GM12878 (cell line): ENCODE data around the gene TNFSF15. TPM values are rescaled to one million over a fixed set of nuclear protein-coding genes. Genes with fewer than 3 reads are reported as not detected.

ENCODE experiments used
- BHLHE40 ChIP-seq, 2 experiments: fragments of 450-650 bp in 1 of 2; IDR thresholded peaks; 2 replicates each; pipeline ENCODE4 v1.6.1; 2011 to 2017; ENCODE audit warnings: low read depth in 2 of 2, borderline replicate concordance in 1 of 2, improper control_type of control experiment in 1 of 2, low read length in 1 of 2, mild to moderate bottlenecking in 1 of 2
- CHD2 ChIP-seq: IDR thresholded peaks from 2 replicates; pipeline ENCODE4 v1.6.1; 2011; ENCODE audit warnings: low read depth, low read length, improper control_type of control experiment, borderline replicate concordance
- ESRRA ChIP-seq: IDR thresholded peaks from 2 replicates; pipeline ENCODE4 v1.6.1; 2012; ENCODE audit warnings: mild to moderate bottlenecking, low read length, improper control_type of control experiment
- IRF4 ChIP-seq: IDR thresholded peaks from 2 replicates; pipeline ENCODE4 v1.6.1; 2011; ENCODE audit warnings: low read depth, low read length
- NKRF ChIP-seq: fragments of 450-650 bp; conservative IDR thresholded peaks from 2 replicates; pipeline ENCODE4 v1.6.1; 2017; ENCODE audit warnings: mild to moderate bottlenecking, moderate library complexity
- POLR2A ChIP-seq: IDR thresholded peaks from 2 replicates; pipeline ENCODE4 v1.6.1; 2011; ENCODE audit warnings: low read depth, mild to moderate bottlenecking, low read length
- REST ChIP-seq: IDR thresholded peaks from 2 replicates; pipeline ENCODE4 v1.6.1; 2012; ENCODE audit warnings: mild to moderate bottlenecking, low read depth, low read length
- ZBTB11 ChIP-seq: fragments of 450-650 bp; formaldehyde crosslinking; IDR thresholded peaks from 2 replicates; pipeline ENCODE4 v1.5.0; 2022; ENCODE audit warnings: mild to moderate bottlenecking, missing genetic modification characterization
- ZNF217 ChIP-seq: fragments of 450-650 bp; IDR thresholded peaks from 2 replicates; pipeline ENCODE4 v1.6.1; 2017; ENCODE audit warnings: antibody characterized with exemption, mild to moderate bottlenecking
- polyA plus RNA-seq, 11 experiments: library from polyadenylated mRNA; depleted of rRNA in 4 of 11; unstranded in 6 of 11; stranded (reverse) in 5 of 11; fragments of >200 nt; fragmentation: Nextera tagmentation in 4 of 11; fragmentation: Illumina TruSeq in 1 of 11; extraction: Ambion mirVana in 4 of 11; extraction: Trizol in 1 of 11; gene quantifications; 1 replicate in 1 of 11; 2 replicates in 10 of 11; pipeline versions ENCODE4 v1.2.1 to v1.2.3, GENCODE V29; 2011 to 2016; ENCODE audit warnings: inconsistent platforms in 2 of 11, missing spikeins in 2 of 11, low read depth in 1 of 11
- total RNA-seq, 4 experiments: library from RNA; depleted of rRNA in 3 of 4; stranded (reverse); fragments of >200 nt in 3 of 4; fragmentation: Illumina TruSeq in 1 of 4; extraction: Trizol in 1 of 4; gene quantifications; 2 replicates each; pipeline versions ENCODE4 v1.2.1 to v1.2.3, GENCODE V29; 2013 to 2021
- TF ChIP-seq, protein P1 (sequence below): fragments of 450-650 bp; IDR thresholded peaks from 2 replicates; pipeline ENCODE4 v1.6.1; 2017; ENCODE audit warnings: mild to moderate bottlenecking, low read depth, inconsistent platforms; ENCODE audit not compliant: poor library complexity, severe bottlenecking

Gene TNFSF15
- total and polyA plus RNA-seq, 10 of the 15 experiments (the other 5 are each of a cell fraction or from before 2014, with no cell fraction given), result 0.03 TPM; not detected in 9

GRCh38 chr9:114824110-114824509 is 18.3 kb upstream of the TNFSF15 start (continued):
- no peak for TF ChIP-seq ZBTB11 (CRISPR knock-in tag)
- TF ChIP-seq BHLHE40 (IDR thresholded peaks at IDR 0.05; ENCODE audit: borderline replicate concordance in 1 of 2, low read depth in 2 of 2, low read length in 1 of 2), result no peak
- TF ChIP-seq CHD2, result no peak
- no peak for TF ChIP-seq POLR2A
- no peak for TF ChIP-seq REST
- TF ChIP-seq, protein P1, sequence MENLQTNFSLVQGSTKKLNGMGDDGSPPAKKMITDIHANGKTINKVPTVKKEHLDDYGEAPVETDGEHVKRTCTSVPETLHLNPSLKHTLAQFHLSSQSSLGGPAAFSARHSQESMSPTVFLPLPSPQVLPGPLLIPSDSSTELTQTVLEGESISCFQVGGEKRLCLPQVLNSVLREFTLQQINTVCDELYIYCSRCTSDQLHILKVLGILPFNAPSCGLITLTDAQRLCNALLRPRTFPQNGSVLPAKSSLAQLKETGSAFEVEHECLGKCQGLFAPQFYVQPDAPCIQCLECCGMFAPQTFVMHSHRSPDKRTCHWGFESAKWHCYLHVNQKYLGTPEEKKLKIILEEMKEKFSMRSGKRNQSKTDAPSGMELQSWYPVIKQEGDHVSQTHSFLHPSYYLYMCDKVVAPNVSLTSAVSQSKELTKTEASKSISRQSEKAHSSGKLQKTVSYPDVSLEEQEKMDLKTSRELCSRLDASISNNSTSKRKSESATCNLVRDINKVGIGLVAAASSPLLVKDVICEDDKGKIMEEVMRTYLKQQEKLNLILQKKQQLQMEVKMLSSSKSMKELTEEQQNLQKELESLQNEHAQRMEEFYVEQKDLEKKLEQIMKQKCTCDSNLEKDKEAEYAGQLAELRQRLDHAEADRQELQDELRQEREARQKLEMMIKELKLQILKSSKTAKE, result no peak
- no peak for TF ChIP-seq NKRF
- no peak for TF ChIP-seq IRF4
- no peak for TF ChIP-seq ESRRA
- no peak for TF ChIP-seq ZNF217
